H1 (cell line): ENCODE measurements around the gene S100A11. TPM values are rescaled to one million over a fixed set of nuclear protein-coding genes. Genes with fewer than 3 reads are reported as not detected.

ENCODE experiments used
- BACH1 ChIP-seq: IDR thresholded peaks from 2 replicates; pipeline ENCODE4 v1.6.1; 2012; ENCODE audit warnings: low read length, improper control_type of control experiment
- CEBPB ChIP-seq: IDR thresholded peaks from 2 replicates; pipeline ENCODE4 v1.6.1; 2012; ENCODE audit warnings: low read depth, low read length
- CHD7 ChIP-seq: fragments of 300-600 bp; sonication (generic); IDR thresholded peaks from 2 replicates; pipeline ENCODE4 v1.7.1; 2012; ENCODE audit warnings: low read length, moderate library complexity, mild to moderate bottlenecking, inconsistent platforms; ENCODE audit not compliant: insufficient replicate concordance
- RFX5 ChIP-seq: IDR thresholded peaks from 2 replicates; pipeline ENCODE4 v1.6.1; 2011; ENCODE audit warnings: low read depth, low read length, improper control_type of control experiment, borderline replicate concordance
- SP4 ChIP-seq: IDR thresholded peaks from 2 replicates; pipeline ENCODE4 v1.6.1; 2012; ENCODE audit warnings: low read length, inconsistent platforms
- TAF1 ChIP-seq: IDR thresholded peaks from 2 replicates; pipeline ENCODE4 v1.6.1; 2011; ENCODE audit warnings: mild to moderate bottlenecking, low read depth, low read length
- TCF12 ChIP-seq: IDR thresholded peaks from 2 replicates; pipeline ENCODE4 v1.6.1; 2011; ENCODE audit warnings: low read depth, mild to moderate bottlenecking, low read length
- USF2 ChIP-seq: IDR thresholded peaks from 2 replicates; pipeline ENCODE4 v1.6.1; 2011; ENCODE audit warnings: low read length, improper control_type of control experiment
- polyA plus RNA-seq, 7 experiments: library from polyadenylated mRNA; depleted of rRNA in 3 of 7; stranded (reverse) in 5 of 7; unstranded in 2 of 7; fragments of >200 nt in 5 of 7; fragments of 200-250 nt in 2 of 7; gene quantifications; 1 replicate in 5 of 7; 2 replicates in 1 of 7; 4 replicates in 1 of 7; pipeline versions ENCODE4 v1.2.1 to v1.2.3, GENCODE V29; 2011 to 2013; ENCODE audit warnings: missing spikeins in 2 of 7, mixed read lengths in 2 of 7
- total RNA-seq: library from RNA; stranded (reverse); fragmentation: NEBNext Ultra II Directional; extraction: Animal tissue kit (Norgen Biotek cat#: 25700); gene quantifications from 2 replicates; pipeline ENCODE4 v1.2.1, GENCODE V29; 2021

S100A11 gene
- total and polyA plus RNA-seq, 2 of the 8 experiments (the other 6 are each of a cell fraction or from before 2014, with no cell fraction given), result 120 to 343 TPM

GRCh38 chr1:151994956-151995355, 41.8 kb downstream of the S100A11 start (continued):
- no peak for TF ChIP-seq CHD7
- TF ChIP-seq CEBPB, result no peak
- no peak for TF ChIP-seq TAF1
- no peak for TF ChIP-seq RFX5
- TF ChIP-seq TCF12, result no peak
- TF ChIP-seq SP4, result no peak
- no peak for TF ChIP-seq BACH1
- TF ChIP-seq USF2, result no peak
